H9 (cell line): ENCODE results near the gene FAM177B. TPM values are rescaled to one million over a fixed set of nuclear protein-coding genes. Genes with fewer than 3 reads are reported as not detected.

ENCODE experiments used
- DNase-seq: peaks from one replicate; pipeline ENCODE4 v3.0.0-alpha.2; 2017
- H2AFZ ChIP-seq: one replicate; pipeline ENCODE4 v1.6.1; 2013; ENCODE audit warnings: mild to moderate bottlenecking, low read length, control low read depth, moderate library complexity
- H2AK5ac ChIP-seq: 2 replicates; pipeline ENCODE4 v1.6.1; 2013; ENCODE audit warnings: low read length, control low read depth, mixed read lengths; ENCODE audit not compliant: insufficient read length
- H2BK120ac ChIP-seq: one replicate; pipeline ENCODE4 v1.6.1; 2013; ENCODE audit warnings: low read depth, mild to moderate bottlenecking, low read length, control low read depth, inconsistent platforms; ENCODE audit not compliant: poor library complexity, severe bottlenecking
- H2BK12ac ChIP-seq: 2 replicates; pipeline ENCODE4 v1.6.1; 2013; ENCODE audit warnings: low read length, control low read depth, mixed read lengths, low read depth; ENCODE audit not compliant: insufficient read length
- H2BK15ac ChIP-seq: 2 replicates; pipeline ENCODE4 v1.6.1; 2013; ENCODE audit warnings: low read depth, low read length, control low read depth
- H2BK20ac ChIP-seq: one replicate; pipeline ENCODE4 v1.6.1; 2013; ENCODE audit warnings: low read depth, mild to moderate bottlenecking, low read length, control low read depth, inconsistent platforms; ENCODE audit not compliant: poor library complexity, severe bottlenecking
- H2BK5ac ChIP-seq: 2 replicates; pipeline ENCODE4 v1.6.1; 2013; ENCODE audit warnings: low read length, control low read depth, mixed read lengths; ENCODE audit not compliant: insufficient read length
- H3K14ac ChIP-seq: 2 replicates; pipeline ENCODE4 v1.6.1; 2013; ENCODE audit warnings: low read length, control low read depth; ENCODE audit not compliant: insufficient read depth
- H3K18ac ChIP-seq: 2 replicates; pipeline ENCODE4 v1.6.1; 2013; ENCODE audit warnings: low read depth, mild to moderate bottlenecking, mixed read lengths, low read length, control low read depth; ENCODE audit not compliant: insufficient read length
- H3K23ac ChIP-seq: 2 replicates; pipeline ENCODE4 v1.6.1; 2013; ENCODE audit warnings: low read length, control low read depth, mixed read lengths, low read depth; ENCODE audit not compliant: insufficient read length
- H3K23me2 ChIP-seq: 2 replicates; pipeline ENCODE4 v1.6.1; 2013; ENCODE audit warnings: low read depth, mild to moderate bottlenecking, mixed read lengths, low read length, control low read depth; ENCODE audit not compliant: insufficient read length, poor library complexity, severe bottlenecking
- H3K27ac ChIP-seq: 2 replicates; pipeline ENCODE4 v1.5.1; 2013; ENCODE audit warnings: low read length, control low read depth, mixed read lengths, low read depth; ENCODE audit not compliant: insufficient read length
- H3K27me3 ChIP-seq: 2 replicates; pipeline ENCODE4 v1.6.1; 2013; ENCODE audit warnings: low read length, control low read depth, inconsistent platforms; ENCODE audit not compliant: insufficient read depth
- H3K4ac ChIP-seq: 2 replicates; pipeline ENCODE4 v1.6.1; 2013; ENCODE audit warnings: low read depth, mild to moderate bottlenecking, control low read depth, inconsistent platforms, low read length, moderate library complexity
- H3K4me1 ChIP-seq: 2 replicates; pipeline ENCODE4 v1.6.1; 2013; ENCODE audit warnings: low read length, control low read depth, inconsistent platforms; ENCODE audit not compliant: insufficient read depth
- H3K4me2 ChIP-seq: 2 replicates; pipeline ENCODE4 v1.6.1; 2013; ENCODE audit warnings: low read length, control low read depth, mixed read lengths; ENCODE audit not compliant: insufficient read length, insufficient read depth
- H3K56ac ChIP-seq: 2 replicates; pipeline ENCODE4 v1.6.1; 2013; ENCODE audit warnings: low read depth, mild to moderate bottlenecking, mixed read lengths, low read length, control low read depth; ENCODE audit not compliant: insufficient read length
- H3K79me1 ChIP-seq: 2 replicates; pipeline ENCODE4 v1.6.1; 2013; ENCODE audit warnings: low read depth, mild to moderate bottlenecking, moderate library complexity, low read length, control low read depth, inconsistent platforms; ENCODE audit not compliant: insufficient read depth, poor library complexity, severe bottlenecking
- H3K79me2 ChIP-seq: 2 replicates; pipeline ENCODE4 v1.6.1; 2013; ENCODE audit warnings: low read length, control low read depth, inconsistent platforms; ENCODE audit not compliant: insufficient read depth
- H3K9ac ChIP-seq: 2 replicates; pipeline ENCODE4 v1.6.1; 2013; ENCODE audit warnings: low read length, control low read depth, mixed read lengths; ENCODE audit not compliant: insufficient read length; ENCODE audit errors: extremely low read depth
- H3K9me3 ChIP-seq: one replicate; pipeline ENCODE4 v1.6.1; 2013; ENCODE audit warnings: low read depth, low read length, inconsistent platforms; ENCODE audit not compliant: control insufficient read depth
- H3T11ph ChIP-seq: one replicate; pipeline ENCODE4 v1.6.1; 2013; ENCODE audit warnings: mild to moderate bottlenecking, low read length, control low read depth, inconsistent platforms
- H4K20me1 ChIP-seq: one replicate; pipeline ENCODE4 v1.6.1; 2013; ENCODE audit not compliant: control insufficient read depth, insufficient read length, insufficient read depth
- H4K5ac ChIP-seq: 2 replicates; pipeline ENCODE4 v1.6.1; 2013; ENCODE audit warnings: low read depth, mild to moderate bottlenecking, mixed read lengths, low read length, control low read depth; ENCODE audit not compliant: insufficient read length
- H4K8ac ChIP-seq: replicated peaks from 2 replicates; pipeline ENCODE4 v1.6.1; 2013; ENCODE audit warnings: low read length, control low read depth, mixed read lengths, low read depth; ENCODE audit not compliant: insufficient read length
- H4K91ac ChIP-seq: 2 replicates; pipeline ENCODE4 v1.6.1; 2013; ENCODE audit warnings: low read depth, mild to moderate bottlenecking, moderate library complexity, mixed read lengths, low read length, control low read depth; ENCODE audit not compliant: insufficient read length
- H3K27ac Mint-ChIP-seq, 3 experiments: 2 replicates in 2 of 3; 3 replicates in 1 of 3; pipeline ENCODE4 v1.8.0; 2020 to 2021; ENCODE audit warnings: mixed read lengths in 3 of 3, mild to moderate bottlenecking in 1 of 3, moderate library complexity in 1 of 3
- H3K27me3 Mint-ChIP-seq: 2 replicates; pipeline ENCODE4 v1.8.0; 2021; ENCODE audit warnings: low read depth, mild to moderate bottlenecking, moderate library complexity, mixed read lengths
- H3K36me3 Mint-ChIP-seq, 3 experiments: 2 replicates in 2 of 3; 3 replicates in 1 of 3; pipeline ENCODE4 v1.8.0; 2020 to 2021; ENCODE audit warnings: low read depth in 3 of 3, mixed read lengths in 3 of 3; ENCODE audit not compliant: insufficient read depth in 1 of 3
- H3K4me1 Mint-ChIP-seq, 2 experiments: 2 replicates each; pipeline ENCODE4 v1.8.0; 2020; ENCODE audit warnings: mixed read lengths in 2 of 2
- H3K4me3 Mint-ChIP-seq, 2 experiments: 2 replicates in 1 of 2; 3 replicates in 1 of 2; pipeline ENCODE4 v1.8.0; 2020 to 2021; ENCODE audit warnings: mild to moderate bottlenecking in 2 of 2, mixed read lengths in 2 of 2, moderate library complexity in 1 of 2
- H3K9me3 Mint-ChIP-seq, 2 experiments: 2 replicates in 1 of 2; 3 replicates in 1 of 2; pipeline ENCODE4 v1.8.0; 2020; ENCODE audit warnings: mild to moderate bottlenecking in 2 of 2, mixed read lengths in 2 of 2, moderate library complexity in 1 of 2
- CTCF ChIP-seq: fragments of 200-600 bp; sonication (generic); conservative IDR thresholded peaks from 3 replicates; pipeline ENCODE4 v1.8.0; 2021; ENCODE audit warnings: antibody characterized with exemption, mild to moderate bottlenecking
- WGBS: extraction: QIAGEN DNeasy Blood & Tissue Kit; methylation state at CpG from one replicate; pipeline ENCODE4 v1.1.7; 2013; ENCODE audit warnings: missing lambda C conversion rate, low lambda C conversion rate, mixed read lengths; ENCODE audit not compliant: insufficient read length; ENCODE audit errors: extremely low coverage; 5-methylcytosine and 5-hydroxymethylcytosine counted together
- total RNA-seq: library from RNA; stranded (reverse); gene quantifications from 2 replicates; pipeline ENCODE4 v1.2.1, GENCODE V29; 2021

Gene FAM177B
- total RNA-seq, 1 experiment from 2014 or later = not detected

- no peak overlapping the region for H3K27ac Mint-ChIP-seq
- no peak overlapping the region for H2BK12ac ChIP-seq
- no peak overlapping the region for H2AK5ac ChIP-seq
- no peaks in the 10 kb centered on the region for H4K20me1 ChIP-seq
- no peak overlapping the region for H4K8ac ChIP-seq
- no peak overlapping the region for H3K4me3 Mint-ChIP-seq
- H2AFZ ChIP-seq = no peak overlapping the region
- H3T11ph ChIP-seq = no peak overlapping the region
- H3K79me2 ChIP-seq = no peaks in the 10 kb centered on the region; the same call in 1 of the 2 replicates
- WGBS = no CpG with 5 or more reads among the region's 2 CpGs
- no peak overlapping the region for H3K14ac ChIP-seq
- no peak overlapping the region for H4K5ac ChIP-seq
- no peak overlapping the region for H2BK20ac ChIP-seq
- no peak for DNase-seq
- H3K4me1 Mint-ChIP-seq = no peaks in the 10 kb centered on the region
- H3K18ac ChIP-seq = no peak overlapping the region
- no peak for TF ChIP-seq CTCF
- H3K23ac ChIP-seq = no peak overlapping the region
- H3K56ac ChIP-seq = no peak overlapping the region
- no peak overlapping the region for H2BK120ac ChIP-seq
- no peak overlapping the region for H2BK5ac ChIP-seq
- H4K91ac ChIP-seq = no peak overlapping the region
- peaks cover 3% of the 10 kb centered on the region for H3K79me1 ChIP-seq
- H3K27me3 ChIP-seq = no peaks in the 10 kb centered on the region
- no peaks in the 10 kb centered on the region for H3K9me3 ChIP-seq
- no peaks in the 10 kb centered on the region for H3K27me3 Mint-ChIP-seq
- H3K36me3 Mint-ChIP-seq = peaks cover 21 to 35% (median 29%) of the 10 kb centered on the region in 3 experiments; a peak in 6 of 7 replicates
- H3K27ac ChIP-seq = no peak overlapping the region
- H3K4me1 ChIP-seq = no peaks in the 10 kb centered on the region
- no peak overlapping the region for H2BK15ac ChIP-seq
- no peak overlapping the region for H3K4me2 ChIP-seq
- no peak overlapping the region for H3K9ac ChIP-seq
- H3K4ac ChIP-seq = no peak overlapping the region
- no peaks in the 10 kb centered on the region for H3K23me2 ChIP-seq
- 0 out of 5 replicates have a peak, but pooled peaks cover 0 to 4% of the 10 kb centered on the region in 2 experiments for H3K9me3 Mint-ChIP-seq
Observed at GRCh38 chr1:222697826-222698225, 39.2 kb upstream of the FAM177B start.
